ENCODE results near the gene AFF4.

AFF4 gene

GRCh38 chr5:132850066-132850465 lies 113.4 kb downstream of the AFF4 start:
- DNase-seq, result no peak

GRCh38 chr5:132849347-132849746 lies 114.1 kb downstream of the AFF4 start:
- DNase-seq, result no peak

- no peak for DNase-seq
These were observed 115.2 kb downstream of the AFF4 start for GRCh38 chr5:132848270-132848669.

GRCh38 chr5:132841305-132841704 lies 122.1 kb downstream of the AFF4 start:
- no peak for DNase-seq

GRCh38 chr5:132840896-132841295 lies 122.5 kb downstream of the AFF4 start:
- DNase-seq, result no peak

- DNase-seq, result no peak
These were observed 123.1 kb downstream of the AFF4 start for GRCh38 chr5:132840313-132840712.

- DNase-seq, result no peak
These were observed 123.8 kb downstream of the AFF4 start for GRCh38 chr5:132839426-132840301.

- no peak for DNase-seq
These were observed 124.7 kb downstream of the AFF4 start for GRCh38 chr5:132838516-132839282.

- DNase-seq, result no peak
These were observed 125.6 kb downstream of the AFF4 start for GRCh38 chr5:132837868-132838267.

- no peak for DNase-seq
These were observed 126.6 kb downstream of the AFF4 start for GRCh38 chr5:132836852-132837251.

GRCh38 chr5:132834057-132834456 lies 129.4 kb downstream of the AFF4 start:
- no peak for DNase-seq

GRCh38 chr5:132832612-132833011 lies 130.8 kb downstream of the AFF4 start:
- no peak for DNase-seq

- DNase-seq, result no peak
These were observed 132.2 kb downstream of the AFF4 start for GRCh38 chr5:132831095-132831860.

- peak; percentile 40 for DNase-seq
These were observed 132.9 kb downstream of the AFF4 start, which contains the start of gene SHROOM1 for GRCh38 chr5:132830436-132831094. SHROOM1 (minus strand) TSS chr5:132830647; CDS start chr5:132826140, 4,507 bp downstream.

- DNase-seq, result peak; percentile 80
These were observed 133.5 kb downstream of the AFF4 start for GRCh38 chr5:132829742-132830435.

- no peak for DNase-seq
These were observed 134.5 kb downstream of the AFF4 start for GRCh38 chr5:132828846-132829494.

GRCh38 chr5:132827943-132828673 lies 135.3 kb downstream of the AFF4 start:
- DNase-seq, result no peak

- DNase-seq, result no peak
These were observed 136.9 kb downstream of the AFF4 start for GRCh38 chr5:132826424-132827082.

- DNase-seq, result peak; percentile 30
These were observed 137.5 kb downstream of the AFF4 start for GRCh38 chr5:132825834-132826391.
